GM12878 (cell line): ENCODE data around the gene FAM222B. TPM values are rescaled to one million over a fixed set of nuclear protein-coding genes. Genes with fewer than 3 reads are reported as not detected.
A peak's percentile ranks its signal among the peaks of the same experiment; 100 is the strongest.

Experiments used
- ATAC-seq: fragments of 200-7000 bp; cut with Tn5 transposase; 3 replicates; pipeline ENCODE4 v1.9.1; 2020; ENCODE audit warnings: mild to moderate bottlenecking, moderate library complexity
- BruUV-seq: library from RNA; stranded (reverse); fragments of 400-500 nt; replicated peaks from 2 replicates; lab custom pipeline; 2021; lab: Mats Ljungman, UMichigan
- CTCF ChIA-PET: fragments of 300-600 bp; sonication (Branson Sonifier 250); formaldehyde crosslinking; extraction: SDS; loops from one replicate; lab custom pipeline; 2021; ENCODE audit warnings: inconsistent platforms; lab: Yijun Ruan, JAX
- POLR2A ChIA-PET: fragments of 350-600 bp; formaldehyde crosslinking; extraction: SDS; loops from one replicate; lab custom pipeline; 2021; ENCODE audit warnings: inconsistent platforms; lab: Charles Lee
- RAD21 ChIA-PET: fragments of 300-600 bp; sonication (Branson Sonifier 250); formaldehyde crosslinking; loops from one replicate; lab custom pipeline; 2023; ENCODE audit warnings: antibody characterized with exemption; ENCODE audit not compliant: unreplicated experiment; lab: Charles Lee
- SMC1A ChIA-PET: fragments of 300-600 bp; sonication (Branson Sonifier 250); formaldehyde crosslinking; loops from one replicate; lab custom pipeline; 2023; ENCODE audit not compliant: unreplicated experiment, uncharacterized antibody; lab: Charles Lee
- DNase-seq: peaks from one replicate; pipeline ENCODE4 v3.0.0-alpha.2; 2011; ENCODE audit warnings: low read depth, low spot score
- FAIRE-seq: peaks from 3 replicates; lab custom pipeline; 2011; peaks lifted over from hg19 to GRCh38; lab: Jason Lieb, UNC
- H2AFZ ChIP-seq: 2 replicates; pipeline ENCODE4 v1.6.0; 2011; ENCODE audit warnings: low read depth, low read length, control low read depth; ENCODE audit not compliant: control insufficient read depth
- H3K27ac ChIP-seq: 2 replicates; pipeline ENCODE4 v1.5.1; 2011; ENCODE audit warnings: control low read depth; ENCODE audit not compliant: control insufficient read depth, insufficient read depth
- H3K27me3 ChIP-seq, 2 experiments: replicated peaks in 1 of 2; 2 replicates each; pipeline versions ENCODE4 v1.6.0 to v1.6.1; 2011; ENCODE audit warnings: low read length in 1 of 2; ENCODE audit not compliant: control insufficient read depth in 2 of 2, insufficient read depth in 2 of 2
- H3K36me3 ChIP-seq, 2 experiments: 2 replicates each; pipeline ENCODE4 v1.5.1; 2011; ENCODE audit warnings: low read length in 1 of 2; ENCODE audit not compliant: control insufficient read depth in 2 of 2, insufficient read depth in 2 of 2
- H3K4me1 ChIP-seq: 2 replicates; pipeline ENCODE4 v1.6.1; 2011; ENCODE audit warnings: mild to moderate bottlenecking, low read length, moderate library complexity, mixed read lengths; ENCODE audit not compliant: control insufficient read depth, insufficient read depth
- H3K4me2 ChIP-seq: 2 replicates; pipeline ENCODE4 v1.6.0; 2011; ENCODE audit warnings: control low read depth; ENCODE audit not compliant: control insufficient read depth, insufficient read depth
- H3K4me3 ChIP-seq: fragments of 200-600 bp; sonication (generic); 2 replicates; pipeline ENCODE4 v1.5.1; 2016
- H3K79me2 ChIP-seq: 2 replicates; pipeline ENCODE4 v1.6.0; 2011; ENCODE audit warnings: low read length; ENCODE audit not compliant: control insufficient read depth, insufficient read depth
- H3K9ac ChIP-seq: 2 replicates; pipeline ENCODE4 v1.8.0; 2011; ENCODE audit warnings: low read length, control low read depth, mixed read lengths; ENCODE audit not compliant: control insufficient read depth, insufficient read depth
- H3K9me3 ChIP-seq: replicated peaks from 3 replicates; pipeline ENCODE4 v1.5.1; 2011; ENCODE audit warnings: mild to moderate bottlenecking, low read length; ENCODE audit not compliant: control insufficient read depth, insufficient read depth
- H4K20me1 ChIP-seq: 2 replicates; pipeline ENCODE4 v1.6.0; 2011; ENCODE audit not compliant: control insufficient read depth, insufficient read depth
- WGBS: methylation state at CpG from one replicate; pipeline ENCODE4 v1.1.6; 2016; ENCODE audit warnings: low lambda C conversion rate; ENCODE audit not compliant: insufficient replicate concordance, insufficient coverage; ENCODE audit errors: missing lambda C conversion rate; 5-methylcytosine and 5-hydroxymethylcytosine counted together
- in situ Hi-C: fragments of 300-500 bp; cut with MboI; formaldehyde crosslinking; loops from 9 replicates; pipeline ENCODE4 v1.14.3; 2018; ENCODE audit warnings: mixed read lengths
- intact Hi-C: fragments of 100-400 bp; cut with micrococcal nuclease; formaldehyde crosslinking; loops from one replicate; pipeline ENCODE4 v1.14.2; 2022; ENCODE audit not compliant: unreplicated experiment
- polyA plus RNA-seq, 11 experiments: library from polyadenylated mRNA; depleted of rRNA in 4 of 11; unstranded in 6 of 11; stranded (reverse) in 5 of 11; fragments of >200 nt; fragmentation: Nextera tagmentation in 4 of 11; fragmentation: Illumina TruSeq in 1 of 11; extraction: Ambion mirVana in 4 of 11; extraction: Trizol in 1 of 11; gene quantifications; 1 replicate in 1 of 11; 2 replicates in 10 of 11; pipeline versions ENCODE4 v1.2.1 to v1.2.3, GENCODE V29; 2011 to 2016; ENCODE audit warnings: inconsistent platforms in 2 of 11, missing spikeins in 2 of 11, low read depth in 1 of 11
- total RNA-seq, 4 experiments: library from RNA; depleted of rRNA in 3 of 4; stranded (reverse); fragments of >200 nt in 3 of 4; fragmentation: Illumina TruSeq in 1 of 4; extraction: Trizol in 1 of 4; gene quantifications; 2 replicates each; pipeline versions ENCODE4 v1.2.1 to v1.2.3, GENCODE V29; 2013 to 2021
- TF ChIP-seq, protein P1 (sequence below): fragments of 450-650 bp; IDR thresholded peaks from 2 replicates; pipeline ENCODE4 v1.6.1; 2016; ENCODE audit warnings: mild to moderate bottlenecking
- TF ChIP-seq, protein P2 (sequence below): fragments of 450-650 bp; IDR thresholded peaks from 2 replicates; pipeline ENCODE4 v1.6.1; 2018; ENCODE audit warnings: borderline replicate concordance, mild to moderate bottlenecking; ENCODE audit not compliant: partially characterized antibody

The FAM222B gene
- total and polyA plus RNA-seq, 10 of the 15 experiments (the other 5 are each of a cell fraction or from before 2014, with no cell fraction given): 2.8 to 18.3 (median 6.4) TPM

DNA sequence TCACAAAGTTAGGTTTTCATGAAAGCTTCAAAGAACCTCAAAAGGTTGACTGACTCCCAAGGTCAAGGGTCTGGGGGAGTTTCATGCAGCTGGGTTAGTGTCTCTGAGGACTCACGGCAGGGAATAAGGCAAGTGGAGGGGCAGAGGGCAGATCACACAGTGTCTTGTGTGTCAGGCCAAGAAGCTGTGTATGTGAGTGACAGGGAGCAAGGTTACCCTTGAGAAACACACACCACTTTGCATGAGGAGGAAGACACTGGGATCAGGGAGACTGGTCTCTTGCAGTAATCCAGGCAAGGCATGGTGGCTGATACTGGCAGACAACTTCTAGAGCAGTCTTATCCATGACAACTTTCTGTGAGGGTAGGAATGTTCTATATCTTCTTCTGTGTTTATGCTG, 48.6 kb upstream of the FAM222B start:
- BruUV-seq: no TSS peak
- peaks cover 11% of the 10 kb centered on the region for H3K79me2 ChIP-seq
- ChIA-PET RAD21 (interaction anchor here (0.8 to 3.4 kb wide), 4 partner anchors 10 to 164 kb away, joined by 3 to 9 read pairs (median 4); no protein-coding TSS in a partner anchor), CTCF (interaction anchor here (1.0 to 5.4 kb wide), 7 partner anchors 11 to 164 kb away, joined by 4 to 26 read pairs (median 6); partner anchors contain the start of gene DHRS13), SMC1A (interaction anchor here (0.9 to 4.3 kb wide), 6 partner anchors 10 to 164 kb away, joined by 3 to 19 read pairs (median 10); partner anchors contain the start of gene NEK8), POLR2A (interaction anchor here (1.0 to 3.1 kb wide), 6 partner anchors 11 to 164 kb away, joined by 3 to 15 read pairs (median 9); no protein-coding TSS in a partner anchor)
- peaks cover 0 to 3% of the 10 kb centered on the region in 2 experiments; a peak in 3 of 4 replicates for H3K36me3 ChIP-seq
- intact Hi-C loops (no loop called here), in situ Hi-C loops (loop anchor here (25.0 kb wide), 1 partner anchor 1404 kb away; no protein-coding TSS in a partner anchor)
- H3K4me3 ChIP-seq: no peak overlapping the region
- 100% methylated on average over 1 of the region's 1 CpG for WGBS
- H4K20me1 ChIP-seq: no peaks in the 10 kb centered on the region; the same call in 1 of the 2 replicates
- H3K27me3 ChIP-seq: no peaks in the 10 kb centered on the region
- peaks cover 59% of the 10 kb centered on the region for H3K4me1 ChIP-seq
- H2AFZ ChIP-seq: no peak overlapping the region
- no peak overlapping the region for H3K9ac ChIP-seq
- TF ChIP-seq, protein P1, sequence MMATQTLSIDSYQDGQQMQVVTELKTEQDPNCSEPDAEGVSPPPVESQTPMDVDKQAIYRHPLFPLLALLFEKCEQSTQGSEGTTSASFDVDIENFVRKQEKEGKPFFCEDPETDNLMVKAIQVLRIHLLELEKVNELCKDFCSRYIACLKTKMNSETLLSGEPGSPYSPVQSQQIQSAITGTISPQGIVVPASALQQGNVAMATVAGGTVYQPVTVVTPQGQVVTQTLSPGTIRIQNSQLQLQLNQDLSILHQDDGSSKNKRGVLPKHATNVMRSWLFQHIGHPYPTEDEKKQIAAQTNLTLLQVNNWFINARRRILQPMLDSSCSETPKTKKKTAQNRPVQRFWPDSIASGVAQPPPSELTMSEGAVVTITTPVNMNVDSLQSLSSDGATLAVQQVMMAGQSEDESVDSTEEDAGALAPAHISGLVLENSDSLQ: peak; percentile 76
- TF ChIP-seq, protein P2, sequence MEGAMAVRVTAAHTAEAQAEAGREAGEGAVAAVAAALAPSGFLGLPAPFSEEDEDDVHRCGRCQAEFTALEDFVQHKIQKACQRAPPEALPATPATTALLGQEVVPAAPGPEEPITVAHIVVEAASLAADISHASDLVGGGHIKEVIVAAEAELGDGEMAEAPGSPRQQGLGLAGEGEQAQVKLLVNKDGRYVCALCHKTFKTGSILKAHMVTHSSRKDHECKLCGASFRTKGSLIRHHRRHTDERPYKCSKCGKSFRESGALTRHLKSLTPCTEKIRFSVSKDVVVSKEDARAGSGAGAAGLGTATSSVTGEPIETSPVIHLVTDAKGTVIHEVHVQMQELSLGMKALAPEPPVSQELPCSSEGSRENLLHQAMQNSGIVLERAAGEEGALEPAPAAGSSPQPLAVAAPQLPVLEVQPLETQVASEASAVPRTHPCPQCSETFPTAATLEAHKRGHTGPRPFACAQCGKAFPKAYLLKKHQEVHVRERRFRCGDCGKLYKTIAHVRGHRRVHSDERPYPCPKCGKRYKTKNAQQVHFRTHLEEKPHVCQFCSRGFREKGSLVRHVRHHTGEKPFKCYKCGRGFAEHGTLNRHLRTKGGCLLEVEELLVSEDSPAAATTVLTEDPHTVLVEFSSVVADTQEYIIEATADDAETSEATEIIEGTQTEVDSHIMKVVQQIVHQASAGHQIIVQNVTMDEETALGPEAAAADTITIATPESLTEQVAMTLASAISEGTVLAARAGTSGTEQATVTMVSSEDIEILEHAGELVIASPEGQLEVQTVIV: no peak
- no peaks in the 10 kb centered on the region for H3K9me3 ChIP-seq
- H3K27ac ChIP-seq: no peak overlapping the region
- DNase-seq: no peak
- H3K4me2 ChIP-seq: no peak overlapping the region
- ATAC-seq: no peak
- FAIRE-seq: no peak
